HCT116 (cell line): ENCODE data around the gene HSPA12B. TPM values are rescaled to one million over a fixed set of nuclear protein-coding genes. Genes with fewer than 3 reads are reported as not detected.
A peak's percentile ranks its signal among the peaks of the same experiment; 100 is the strongest.

Experiments used
- ATAC-seq: fragments of 200-7000 bp; cut with Tn5 transposase; 2 replicates; pipeline ENCODE4 v1.9.1; 2020; ENCODE audit warnings: mild to moderate bottlenecking, moderate library complexity
- BruUV-seq: library from RNA; stranded (reverse); fragments of 400-500 nt; replicated peaks from 2 replicates; lab custom pipeline; 2021; lab: Mats Ljungman, UMichigan
- CTCF ChIA-PET: fragments of 300-600 bp; sonication (Branson Sonifier 250); formaldehyde crosslinking; loops from one replicate; lab custom pipeline; 2021; ENCODE audit warnings: antibody characterized with exemption; lab: Charles Lee
- POLR2A ChIA-PET: fragments of 300-600, 350-600 bp; sonication (Branson Sonifier 250); formaldehyde crosslinking; loops from one replicate; lab custom pipeline; 2021; ENCODE audit warnings: antibody characterized with exemption; lab: Charles Lee
- RAD21 ChIA-PET, 2 experiments: fragments of 300-600 bp; sonication (Branson Sonifier 250); formaldehyde crosslinking; loops; one replicate each; lab custom pipeline; 2023; ENCODE audit warnings: low total read pairs in 2 of 2; ENCODE audit not compliant: uncharacterized antibody in 2 of 2, unreplicated experiment in 2 of 2, low non-redundant PET in 1 of 2; lab: Charles Lee
- DNase-seq: peaks from one replicate; pipeline ENCODE4 v3.0.0-alpha.2; 2010; ENCODE audit warnings: low read depth, low spot score
- H2AFZ ChIP-seq: fragments of 200-600 bp; shearing (Covaris generic), sonication (generic); 2 replicates; pipeline ENCODE4 v1.6.1; 2017; ENCODE audit warnings: low read depth, mixed run types, mixed read lengths, antibody characterized with exemption, low read length; ENCODE audit not compliant: poor library complexity, severe bottlenecking
- H3K27ac ChIP-seq: 2 replicates; pipeline ENCODE4 v1.5.1; 2012; ENCODE audit warnings: low read depth, low read length
- H3K27me3 ChIP-seq: fragments of 200-600 bp; sonication (generic); 2 replicates; pipeline ENCODE4 v1.6.1; 2016; ENCODE audit warnings: mixed run types, low read length, mixed read lengths; ENCODE audit not compliant: insufficient read depth
- H3K36me3 ChIP-seq, 2 experiments: fragments of 200-500 bp in 1 of 2; fragments of 200-600 bp in 1 of 2; sonication (Bioruptor generic) in 1 of 2; sonication (generic) in 1 of 2; 2 replicates each; pipeline versions ENCODE4 v1.5.1 to v1.6.1; 2014 to 2016; ENCODE audit warnings: low read length in 2 of 2, inconsistent platforms in 1 of 2, mixed read lengths in 1 of 2, mixed run types in 1 of 2; ENCODE audit not compliant: insufficient read depth in 2 of 2, control insufficient read depth in 1 of 2
- H3K4me1 ChIP-seq, 2 experiments: fragments of 200-600 bp in 1 of 2; sonication (generic) in 1 of 2; 2 replicates each; pipeline versions ENCODE4 v1.5.1 to v1.6.1; 2012 to 2017; ENCODE audit warnings: low read length in 2 of 2, inconsistent platforms in 1 of 2, mild to moderate bottlenecking in 1 of 2, mixed read lengths in 1 of 2, mixed run types in 1 of 2, moderate library complexity in 1 of 2; ENCODE audit not compliant: insufficient read depth in 2 of 2, control insufficient read depth in 1 of 2
- H3K4me2 ChIP-seq: fragments of 200-600 bp; sonication (generic); 2 replicates; pipeline ENCODE4 v1.6.1; 2017; ENCODE audit warnings: mixed run types, low read length, mixed read lengths
- H3K4me3 ChIP-seq, 2 experiments: fragments of 200-600 bp in 1 of 2; sonication (generic) in 1 of 2; replicated peaks in 1 of 2; 2 replicates each; pipeline ENCODE4 v1.5.1; 2011 to 2016; ENCODE audit warnings: low read length in 2 of 2, control low read depth in 1 of 2, low read depth in 1 of 2, mild to moderate bottlenecking in 1 of 2, mixed read lengths in 1 of 2, mixed run types in 1 of 2
- H3K79me2 ChIP-seq: fragments of 200-600 bp; sonication (generic); 2 replicates; pipeline ENCODE4 v1.6.1; 2017; ENCODE audit warnings: mild to moderate bottlenecking, mixed run types, low read length, moderate library complexity, mixed read lengths; ENCODE audit not compliant: insufficient read depth
- H3K9ac ChIP-seq: fragments of 200-600 bp; sonication (generic); 2 replicates; pipeline ENCODE4 v1.6.1; 2016; ENCODE audit warnings: low read length, mixed read lengths
- H3K9me2 ChIP-seq: fragments of 200-600 bp; sonication (generic), shearing (Covaris generic); 2 replicates; pipeline ENCODE4 v1.6.1; 2017; ENCODE audit warnings: mixed run types, mild to moderate bottlenecking, moderate library complexity; ENCODE audit not compliant: insufficient read depth
- H3K9me3 ChIP-seq, 2 experiments: fragments of 200-500 bp in 1 of 2; fragments of 200-600 bp in 1 of 2; sonication (Bioruptor generic) in 1 of 2; sonication (generic) in 1 of 2; 2 replicates each; pipeline ENCODE4 v1.6.1; 2014 to 2017; ENCODE audit warnings: low read length in 2 of 2, mixed read lengths in 2 of 2, inconsistent platforms in 1 of 2, low read depth in 1 of 2, mild to moderate bottlenecking in 1 of 2, mixed run types in 1 of 2, moderate library complexity in 1 of 2; ENCODE audit not compliant: control insufficient read depth in 1 of 2, insufficient read depth in 1 of 2
- H4K20me1 ChIP-seq: fragments of 200-600 bp; sonication (generic), shearing (Covaris generic); 2 replicates; pipeline ENCODE4 v1.6.1; 2017; ENCODE audit warnings: mixed run types, mild to moderate bottlenecking, moderate library complexity; ENCODE audit not compliant: insufficient read depth
- CBX3 ChIP-seq: IDR thresholded peaks from 2 replicates; pipeline ENCODE4 v1.6.1; 2012; ENCODE audit warnings: low read depth
- CEBPB ChIP-seq: IDR thresholded peaks from 2 replicates; pipeline ENCODE4 v1.6.1; 2012; ENCODE audit warnings: low read depth
- EGR1 ChIP-seq: IDR thresholded peaks from 2 replicates; pipeline ENCODE4 v1.6.1; 2012; ENCODE audit warnings: low read depth
- EZH2phosphoT487 ChIP-seq: fragments of 200-600 bp; IDR thresholded peaks from 2 replicates; pipeline ENCODE4 v1.6.1; 2018; ENCODE audit warnings: antibody characterized with exemption, borderline replicate concordance
- FOSL1 ChIP-seq: IDR thresholded peaks from 2 replicates; pipeline ENCODE4 v1.6.1; 2012; ENCODE audit warnings: low read depth
- JUND ChIP-seq: IDR thresholded peaks from 2 replicates; pipeline ENCODE4 v1.6.1; 2012
- POLR2A ChIP-seq: IDR thresholded peaks from 2 replicates; pipeline ENCODE4 v1.7.0; 2011; ENCODE audit warnings: borderline replicate concordance; ENCODE audit not compliant: insufficient read depth, insufficient read length; ENCODE audit errors: extremely low read depth
- POLR2AphosphoS5 ChIP-seq: IDR thresholded peaks from 2 replicates; pipeline ENCODE4 v1.6.1; 2011; ENCODE audit warnings: mild to moderate bottlenecking, low read depth, low read length, moderate library complexity
- SRF ChIP-seq: IDR thresholded peaks from 2 replicates; pipeline ENCODE4 v1.6.1; 2012; ENCODE audit warnings: low read depth
- TCF7L2 ChIP-seq: IDR thresholded peaks from 2 replicates; pipeline ENCODE4 v1.7.0; 2011; ENCODE audit warnings: borderline replicate concordance, inconsistent platforms; ENCODE audit not compliant: insufficient read depth, insufficient read length; ENCODE audit errors: extremely low read depth
- YY1 ChIP-seq: IDR thresholded peaks from 2 replicates; pipeline ENCODE4 v1.6.1; 2011; ENCODE audit warnings: low read length, low read depth, moderate library complexity, mild to moderate bottlenecking; ENCODE audit not compliant: insufficient replicate concordance; ENCODE audit errors: extremely low read depth
- ZFX ChIP-seq: fragments of 450-650 bp; IDR thresholded peaks from 2 replicates; pipeline ENCODE4 v1.6.1; 2017
- intact Hi-C: fragments of 100-400 bp; cut with micrococcal nuclease; formaldehyde crosslinking; loops from 2 replicates; pipeline ENCODE4 v1.10.0; 2022
- total RNA-seq: library from RNA; stranded (reverse); gene quantifications from one replicate; pipeline ENCODE4 v1.2.1, GENCODE V29; 2021; ENCODE audit not compliant: unreplicated experiment
- TF ChIP-seq, protein P1 (sequence below): IDR thresholded peaks from 2 replicates; pipeline ENCODE4 v1.6.1; 2012
- TF ChIP-seq, protein P2 (sequence below): IDR thresholded peaks from 2 replicates; pipeline ENCODE4 v1.6.1; 2011; ENCODE audit warnings: mild to moderate bottlenecking, low read length, moderate library complexity; ENCODE audit not compliant: insufficient replicate concordance; ENCODE audit errors: extremely low read depth
- TF ChIP-seq, protein P3 (sequence below): IDR thresholded peaks from 2 replicates; pipeline ENCODE4 v1.6.1; 2012
- TF ChIP-seq, protein P4 (sequence below): IDR thresholded peaks from 2 replicates; pipeline ENCODE4 v1.6.1; 2012; ENCODE audit warnings: low read depth

HSPA12B gene
- total RNA-seq, 1 experiment from 2014 or later = not detected

DNA sequence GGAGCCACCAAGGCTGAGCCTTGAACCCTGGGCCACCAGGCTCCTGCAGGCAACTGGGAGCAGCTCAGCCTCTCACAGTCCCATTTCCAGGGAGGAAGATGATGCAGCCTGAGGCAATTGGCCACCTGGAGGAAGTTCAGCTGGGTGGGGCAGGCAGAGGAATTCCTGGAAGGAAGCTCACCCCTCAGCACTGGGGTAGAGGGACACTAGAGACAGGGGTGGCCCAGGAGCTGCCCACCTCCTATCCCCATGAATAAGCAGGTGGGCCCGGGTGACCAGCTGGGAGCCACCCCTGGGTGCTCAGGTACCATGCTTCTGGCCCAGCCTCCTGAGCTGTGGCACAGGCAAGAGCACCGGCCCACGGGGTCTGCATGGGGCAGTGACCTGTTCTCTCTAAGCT, 3.6 kb upstream of the HSPA12B start:
- CTCF ChIA-PET = interaction anchor here (0.6 to 2.2 kb wide), 5 partner anchors 8 to 24 kb away, joined by 3 to 5 read pairs (median 3); partner anchors contain the start of gene SIGLEC1
- H4K20me1 ChIP-seq = no peaks in the 10 kb centered on the region
- ATAC-seq (no peak), DNase-seq (no peak)
- no peaks in the 10 kb centered on the region for H3K9me2 ChIP-seq
- H2AFZ ChIP-seq = no peak overlapping the region
- RAD21 ChIA-PET = no interaction called here
- POLR2A ChIA-PET = no interaction called here
- BruUV-seq = no TSS peak
- TF ChIP-seq, protein P1, sequence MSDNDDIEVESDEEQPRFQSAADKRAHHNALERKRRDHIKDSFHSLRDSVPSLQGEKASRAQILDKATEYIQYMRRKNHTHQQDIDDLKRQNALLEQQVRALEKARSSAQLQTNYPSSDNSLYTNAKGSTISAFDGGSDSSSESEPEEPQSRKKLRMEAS = no peak
- no peak for TF ChIP-seq EZH2phosphoT487
- TF ChIP-seq TCF7L2 = no peak
- TF ChIP-seq POLR2A = no peak
- no peak for TF ChIP-seq EGR1
- TF ChIP-seq, protein P2, sequence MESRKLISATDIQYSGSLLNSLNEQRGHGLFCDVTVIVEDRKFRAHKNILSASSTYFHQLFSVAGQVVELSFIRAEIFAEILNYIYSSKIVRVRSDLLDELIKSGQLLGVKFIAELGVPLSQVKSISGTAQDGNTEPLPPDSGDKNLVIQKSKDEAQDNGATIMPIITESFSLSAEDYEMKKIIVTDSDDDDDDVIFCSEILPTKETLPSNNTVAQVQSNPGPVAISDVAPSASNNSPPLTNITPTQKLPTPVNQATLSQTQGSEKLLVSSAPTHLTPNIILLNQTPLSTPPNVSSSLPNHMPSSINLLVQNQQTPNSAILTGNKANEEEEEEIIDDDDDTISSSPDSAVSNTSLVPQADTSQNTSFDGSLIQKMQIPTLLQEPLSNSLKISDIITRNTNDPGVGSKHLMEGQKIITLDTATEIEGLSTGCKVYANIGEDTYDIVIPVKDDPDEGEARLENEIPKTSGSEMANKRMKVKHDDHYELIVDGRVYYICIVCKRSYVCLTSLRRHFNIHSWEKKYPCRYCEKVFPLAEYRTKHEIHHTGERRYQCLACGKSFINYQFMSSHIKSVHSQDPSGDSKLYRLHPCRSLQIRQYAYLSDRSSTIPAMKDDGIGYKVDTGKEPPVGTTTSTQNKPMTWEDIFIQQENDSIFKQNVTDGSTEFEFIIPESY = no peak
- TF ChIP-seq, protein P3, sequence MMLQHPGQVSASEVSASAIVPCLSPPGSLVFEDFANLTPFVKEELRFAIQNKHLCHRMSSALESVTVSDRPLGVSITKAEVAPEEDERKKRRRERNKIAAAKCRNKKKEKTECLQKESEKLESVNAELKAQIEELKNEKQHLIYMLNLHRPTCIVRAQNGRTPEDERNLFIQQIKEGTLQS = no peak
- TF ChIP-seq CBX3 = no peak
- no peak for TF ChIP-seq JUND
- TF ChIP-seq POLR2AphosphoS5 = no peak
- TF ChIP-seq, protein P4, sequence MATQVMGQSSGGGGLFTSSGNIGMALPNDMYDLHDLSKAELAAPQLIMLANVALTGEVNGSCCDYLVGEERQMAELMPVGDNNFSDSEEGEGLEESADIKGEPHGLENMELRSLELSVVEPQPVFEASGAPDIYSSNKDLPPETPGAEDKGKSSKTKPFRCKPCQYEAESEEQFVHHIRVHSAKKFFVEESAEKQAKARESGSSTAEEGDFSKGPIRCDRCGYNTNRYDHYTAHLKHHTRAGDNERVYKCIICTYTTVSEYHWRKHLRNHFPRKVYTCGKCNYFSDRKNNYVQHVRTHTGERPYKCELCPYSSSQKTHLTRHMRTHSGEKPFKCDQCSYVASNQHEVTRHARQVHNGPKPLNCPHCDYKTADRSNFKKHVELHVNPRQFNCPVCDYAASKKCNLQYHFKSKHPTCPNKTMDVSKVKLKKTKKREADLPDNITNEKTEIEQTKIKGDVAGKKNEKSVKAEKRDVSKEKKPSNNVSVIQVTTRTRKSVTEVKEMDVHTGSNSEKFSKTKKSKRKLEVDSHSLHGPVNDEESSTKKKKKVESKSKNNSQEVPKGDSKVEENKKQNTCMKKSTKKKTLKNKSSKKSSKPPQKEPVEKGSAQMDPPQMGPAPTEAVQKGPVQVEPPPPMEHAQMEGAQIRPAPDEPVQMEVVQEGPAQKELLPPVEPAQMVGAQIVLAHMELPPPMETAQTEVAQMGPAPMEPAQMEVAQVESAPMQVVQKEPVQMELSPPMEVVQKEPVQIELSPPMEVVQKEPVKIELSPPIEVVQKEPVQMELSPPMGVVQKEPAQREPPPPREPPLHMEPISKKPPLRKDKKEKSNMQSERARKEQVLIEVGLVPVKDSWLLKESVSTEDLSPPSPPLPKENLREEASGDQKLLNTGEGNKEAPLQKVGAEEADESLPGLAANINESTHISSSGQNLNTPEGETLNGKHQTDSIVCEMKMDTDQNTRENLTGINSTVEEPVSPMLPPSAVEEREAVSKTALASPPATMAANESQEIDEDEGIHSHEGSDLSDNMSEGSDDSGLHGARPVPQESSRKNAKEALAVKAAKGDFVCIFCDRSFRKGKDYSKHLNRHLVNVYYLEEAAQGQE = no peak
- no peak for TF ChIP-seq YY1
- no peak for TF ChIP-seq FOSL1
- no peak for TF ChIP-seq CEBPB
- no peak for TF ChIP-seq ZFX
- no peak for TF ChIP-seq SRF
- H3K4me1 ChIP-seq = peaks cover 3 to 25% of the 10 kb centered on the region in 2 experiments; a peak in 3 of 4 replicates
- no peak overlapping the region for H3K27ac ChIP-seq
- H3K9ac ChIP-seq = no peak overlapping the region
- no peak overlapping the region for H3K4me3 ChIP-seq
- peak overlapping the region; percentile 16 for H3K4me2 ChIP-seq
- intact Hi-C loops = no loop called here
- H3K9me3 ChIP-seq = no peaks in the 10 kb centered on the region
- 0 out of 2 replicates have a peak, but pooled peaks cover 8% of the 10 kb centered on the region for H3K27me3 ChIP-seq
- H3K36me3 ChIP-seq = no peaks in the 10 kb centered on the region
- H3K79me2 ChIP-seq = no peaks in the 10 kb centered on the region
